ENCODE measurements around the gene SLC6A7.

The SLC6A7 gene

DNA sequence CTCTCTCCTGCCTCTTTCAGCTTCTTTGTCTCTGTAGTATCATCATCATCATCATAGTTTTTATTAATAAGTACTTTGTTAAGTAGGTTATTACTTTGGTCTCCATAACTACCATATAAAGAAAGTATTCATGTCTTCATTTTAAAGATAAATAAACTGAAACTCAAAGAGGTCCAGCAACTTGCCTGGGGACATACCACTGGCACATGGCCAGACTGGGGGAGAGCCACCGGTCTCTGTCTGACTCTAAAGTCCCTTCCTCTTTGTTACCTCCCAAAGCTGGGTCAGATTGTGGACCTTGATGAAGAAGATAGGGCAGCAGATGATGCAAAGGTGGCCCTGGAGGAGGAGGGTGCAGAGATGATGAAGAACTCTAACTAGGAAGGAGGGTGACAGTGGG lies 14.8 kb upstream of the SLC6A7 start:
- no peak for DNase-seq

DNA sequence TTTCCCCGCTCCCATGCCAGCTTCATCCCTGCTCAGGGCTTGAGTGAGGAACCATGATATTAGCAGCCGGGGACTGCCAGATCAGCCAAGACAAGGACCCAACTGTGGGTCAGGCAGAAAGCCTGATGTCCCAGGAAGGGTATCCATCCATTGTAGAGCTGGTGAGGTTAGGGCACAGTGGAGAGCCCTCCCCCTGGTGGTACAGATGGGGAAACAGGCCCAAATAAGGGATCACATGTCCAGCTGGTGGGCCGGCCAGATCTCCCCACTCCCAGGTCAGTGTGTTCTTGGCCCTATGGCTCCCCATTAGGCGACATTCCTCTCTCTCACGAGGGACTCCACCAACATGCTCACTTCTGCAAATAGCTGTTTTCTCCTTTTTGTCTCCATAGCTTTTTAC lies 14.3 kb upstream of the SLC6A7 start:
- DNase-seq, result no peak

- no peak for DNase-seq
Measured at GRCh38 chr5:150176745-150177477, 13.0 kb upstream of the SLC6A7 start.

DNA sequence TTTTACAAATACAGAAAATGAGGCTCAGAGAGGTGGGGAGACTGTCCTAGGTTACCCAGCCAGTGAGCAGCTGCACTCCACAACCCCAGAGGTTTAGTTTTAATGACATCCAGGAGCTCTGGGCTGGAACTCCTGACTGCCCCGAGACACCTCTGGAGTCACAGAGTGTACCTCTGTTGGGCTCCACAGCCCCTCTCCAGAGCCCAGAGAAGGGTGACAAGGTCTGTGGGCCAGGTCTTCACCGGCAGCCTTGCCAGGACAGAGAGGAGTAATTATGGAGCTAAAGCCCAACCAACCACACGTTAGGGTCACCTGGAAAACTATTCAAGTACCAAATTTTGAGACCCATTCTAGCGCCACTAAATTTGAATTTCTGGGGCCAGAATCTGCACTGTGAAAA lies 12.1 kb upstream of the SLC6A7 start:
- DNase-seq, result no peak

GRCh38 chr5:150178262-150178661 lies 11.6 kb upstream of the SLC6A7 start:
- DNase-seq, result no peak

DNA sequence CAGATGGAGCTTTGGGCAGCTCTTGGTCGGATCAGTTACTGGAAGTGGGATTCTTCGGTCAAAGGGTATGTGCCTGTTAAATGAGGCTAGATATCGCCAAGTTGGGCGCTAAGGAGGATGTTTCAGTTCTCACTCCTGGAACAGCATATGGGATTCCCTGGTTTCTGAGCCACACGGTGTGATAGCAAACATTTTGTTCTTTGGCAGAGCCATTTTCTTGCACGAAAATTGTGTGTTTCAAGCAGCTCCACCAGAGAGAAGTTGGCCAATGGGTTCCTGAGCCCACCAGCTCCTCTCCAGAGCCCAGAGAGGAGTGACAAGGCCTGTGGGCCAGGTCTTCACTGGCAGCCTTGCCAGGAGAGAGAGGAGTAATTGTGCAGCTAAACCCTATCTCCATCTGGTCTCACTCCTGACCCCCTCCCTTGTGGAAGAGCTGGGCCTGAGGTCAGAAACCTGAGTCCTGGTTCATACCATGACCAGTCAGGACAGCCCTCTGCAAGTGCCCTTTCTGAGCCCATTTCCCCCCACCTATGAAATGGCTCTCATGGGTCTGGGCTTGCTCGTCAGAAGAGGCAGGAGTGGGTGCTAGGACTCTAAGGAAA lies 10.7 kb upstream of the SLC6A7 start:
- no peak for DNase-seq

DNA sequence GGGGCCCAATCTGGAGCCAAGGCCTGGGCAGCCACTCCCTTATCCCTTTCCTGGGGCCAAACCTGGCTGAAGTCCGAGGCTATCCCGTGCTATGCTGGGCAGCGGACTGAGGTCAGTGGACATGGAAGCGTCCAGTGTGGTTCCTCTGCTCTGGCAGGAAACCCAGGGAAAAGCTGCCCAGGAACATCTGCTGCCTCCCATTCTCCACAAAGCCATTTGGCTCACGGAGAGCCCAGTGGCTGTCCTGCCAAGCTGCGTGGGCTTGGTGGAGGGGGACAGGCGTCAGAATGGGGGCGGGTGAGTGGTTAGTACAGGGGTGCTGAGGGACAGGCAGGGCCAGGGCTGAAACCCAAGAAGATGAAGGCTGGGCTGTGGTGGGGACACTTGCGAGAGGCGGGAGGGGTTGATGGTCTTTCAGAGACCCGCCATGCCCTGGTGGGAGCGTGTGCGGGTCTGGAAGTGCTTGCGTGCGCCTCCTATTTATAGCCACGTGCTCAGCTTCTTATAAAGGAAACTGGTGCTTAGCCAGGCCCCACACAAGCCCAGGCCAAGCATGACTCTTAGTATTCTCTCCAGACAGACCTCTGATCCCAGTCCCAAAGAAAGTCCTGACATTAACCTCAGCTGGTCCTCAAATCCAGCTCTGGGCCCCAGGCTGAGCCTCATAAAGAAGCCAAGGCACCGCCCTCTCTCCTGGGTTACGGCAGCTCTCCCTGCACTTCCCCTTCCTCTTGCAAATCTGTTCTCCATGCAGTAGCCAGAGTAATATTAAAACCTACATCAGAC lies 9.4 kb upstream of the SLC6A7 start:
- no peak for DNase-seq

DNA sequence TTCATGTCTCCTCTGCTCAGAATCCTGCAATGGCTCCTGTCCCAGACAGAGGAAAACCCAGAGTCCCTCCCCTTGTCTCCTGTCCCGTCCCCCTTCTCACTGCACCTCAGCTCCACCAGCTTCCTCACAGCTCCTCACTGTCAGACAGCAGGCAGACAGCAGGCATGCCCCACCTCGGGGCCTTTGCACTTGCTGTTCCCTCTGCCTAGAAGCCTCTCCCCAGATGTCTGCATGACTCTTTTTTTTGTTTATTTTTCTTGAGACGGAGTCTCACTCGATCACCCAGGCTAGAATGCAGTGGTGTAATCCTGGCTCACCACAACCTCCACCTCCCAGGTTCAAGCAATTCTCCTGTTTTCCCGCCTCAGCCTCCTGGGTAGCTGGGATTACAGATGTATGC lies 8.8 kb upstream of the SLC6A7 start:
- no peak for DNase-seq

DNA sequence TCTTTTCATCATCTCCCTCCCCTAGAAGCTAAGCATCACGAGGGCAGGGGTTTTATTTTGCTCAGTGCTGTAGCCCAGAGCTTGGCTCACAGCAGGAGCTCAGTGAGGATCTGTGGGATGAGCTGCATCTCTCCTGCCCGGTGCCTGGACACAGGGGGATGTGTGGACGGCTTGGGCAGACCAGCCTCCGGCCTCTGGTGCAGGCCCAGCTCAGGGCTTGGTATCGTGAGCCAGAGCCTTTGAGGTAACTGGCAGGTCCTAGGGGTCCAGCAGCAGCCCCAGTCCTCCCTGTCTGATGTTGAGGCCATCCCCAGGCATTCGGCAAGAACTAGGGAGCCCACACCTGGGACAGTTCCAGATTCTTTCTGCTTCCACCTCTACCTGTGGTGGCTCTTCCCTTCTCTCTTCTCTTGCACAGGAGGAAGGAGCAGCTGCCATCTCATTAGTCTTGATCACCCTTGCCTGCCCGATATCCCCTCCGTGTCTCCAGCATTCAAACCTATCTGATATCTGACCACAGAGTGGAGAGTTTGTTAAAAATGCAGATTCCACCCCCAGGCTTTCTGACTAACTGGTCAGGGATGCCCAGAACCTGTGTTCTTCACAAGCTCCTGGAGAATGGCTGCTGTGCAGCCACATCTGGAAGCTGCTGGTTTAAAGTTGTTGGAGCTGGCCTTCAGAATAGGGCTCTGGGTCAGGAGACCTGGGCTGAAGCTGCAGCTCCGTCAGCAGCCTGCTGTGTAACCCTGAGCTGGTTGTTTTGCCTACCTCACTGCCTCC lies 7.9 kb upstream of the SLC6A7 start:
- no peak for DNase-seq

- no peak for DNase-seq
Measured at GRCh38 chr5:150182774-150183173, 7.1 kb upstream of the SLC6A7 start.

DNA sequence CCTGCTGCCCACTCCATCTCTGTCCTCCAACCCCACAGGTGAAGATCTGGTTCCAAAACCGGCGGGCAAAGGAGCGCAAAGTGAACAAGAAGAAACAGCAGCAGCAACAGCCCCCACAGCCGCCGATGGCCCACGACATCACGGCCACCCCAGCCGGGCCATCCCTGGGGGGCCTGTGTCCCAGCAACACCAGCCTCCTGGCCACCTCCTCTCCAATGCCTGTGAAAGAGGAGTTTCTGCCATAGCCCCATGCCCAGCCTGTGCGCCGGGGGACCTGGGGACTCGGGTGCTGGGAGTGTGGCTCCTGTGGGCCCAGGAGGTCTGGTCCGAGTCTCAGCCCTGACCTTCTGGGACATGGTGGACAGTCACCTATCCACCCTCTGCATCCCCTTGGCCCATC lies 6.4 kb upstream of the SLC6A7 start:
- DNase-seq, result no peak

- no peak for DNase-seq
Measured at GRCh38 chr5:150184006-150184405, 5.9 kb upstream of the SLC6A7 start.

DNA sequence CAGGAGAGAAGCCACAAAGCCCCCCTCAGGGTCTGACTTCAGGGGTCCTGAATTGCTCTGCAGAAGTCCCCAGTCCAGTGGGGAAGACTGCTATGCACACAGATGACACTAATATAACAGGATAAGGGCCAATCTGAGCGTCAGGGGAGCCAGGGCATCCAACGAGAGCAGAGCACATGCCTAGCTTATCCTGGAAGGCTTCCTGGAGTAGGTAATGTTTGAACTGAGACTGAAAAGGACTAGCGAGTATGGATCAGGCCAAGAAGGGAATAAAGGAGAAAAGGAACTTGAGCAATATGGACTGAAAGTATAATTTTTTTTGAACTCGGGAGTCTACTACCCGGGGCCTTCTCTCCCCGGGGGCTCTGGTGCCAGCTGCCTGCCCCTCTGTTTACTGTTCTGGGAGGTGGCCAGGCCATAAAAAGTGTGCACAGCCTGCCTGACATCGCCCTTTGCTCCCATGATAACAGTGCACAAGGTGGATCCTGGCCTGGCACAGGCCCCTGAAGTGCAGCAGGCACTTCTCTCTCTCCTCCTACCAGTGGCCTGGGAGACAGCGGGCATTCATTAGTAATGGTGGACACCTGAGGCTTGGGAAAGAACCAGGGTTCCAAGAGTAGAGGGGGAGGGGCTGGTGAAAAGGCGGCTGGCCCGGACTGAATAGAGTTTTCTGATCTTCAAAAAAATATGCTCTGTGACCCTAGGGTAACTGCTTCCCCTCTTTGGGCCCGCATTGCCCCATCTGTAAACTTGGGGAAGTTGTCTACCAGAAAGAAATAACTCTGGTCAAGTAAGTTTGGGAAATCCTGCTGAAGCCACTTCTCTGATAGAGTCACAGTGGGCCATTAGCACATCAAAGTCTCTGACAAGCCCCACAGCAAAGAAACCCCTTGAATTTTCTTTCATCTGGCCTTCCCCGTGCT lies 4.6 kb upstream of the SLC6A7 start:
- no peak for DNase-seq

GRCh38 chr5:150186137-150186536 lies 3.7 kb upstream of the SLC6A7 start:
- no peak for DNase-seq

DNA sequence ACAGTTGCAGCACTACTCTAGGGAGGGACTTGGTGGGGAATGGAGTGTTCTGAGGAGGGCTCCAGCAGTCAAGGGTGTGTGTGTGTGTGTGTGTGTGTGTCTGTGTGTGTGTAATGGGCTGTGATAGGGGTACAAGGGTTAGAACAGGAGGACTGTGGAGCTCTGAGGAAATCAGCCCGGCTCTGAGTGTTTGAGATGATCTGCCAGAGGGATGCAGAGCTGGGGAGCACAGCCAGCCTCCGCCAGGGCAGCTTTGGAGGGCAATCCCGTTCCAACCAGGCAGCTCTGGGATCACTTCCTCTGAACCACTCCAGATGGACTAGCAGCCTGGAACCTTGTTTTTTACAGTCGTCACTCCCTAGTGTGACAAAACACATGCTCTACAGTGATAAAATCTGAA lies 3.0 kb upstream of the SLC6A7 start:
- DNase-seq, result no peak

DNA sequence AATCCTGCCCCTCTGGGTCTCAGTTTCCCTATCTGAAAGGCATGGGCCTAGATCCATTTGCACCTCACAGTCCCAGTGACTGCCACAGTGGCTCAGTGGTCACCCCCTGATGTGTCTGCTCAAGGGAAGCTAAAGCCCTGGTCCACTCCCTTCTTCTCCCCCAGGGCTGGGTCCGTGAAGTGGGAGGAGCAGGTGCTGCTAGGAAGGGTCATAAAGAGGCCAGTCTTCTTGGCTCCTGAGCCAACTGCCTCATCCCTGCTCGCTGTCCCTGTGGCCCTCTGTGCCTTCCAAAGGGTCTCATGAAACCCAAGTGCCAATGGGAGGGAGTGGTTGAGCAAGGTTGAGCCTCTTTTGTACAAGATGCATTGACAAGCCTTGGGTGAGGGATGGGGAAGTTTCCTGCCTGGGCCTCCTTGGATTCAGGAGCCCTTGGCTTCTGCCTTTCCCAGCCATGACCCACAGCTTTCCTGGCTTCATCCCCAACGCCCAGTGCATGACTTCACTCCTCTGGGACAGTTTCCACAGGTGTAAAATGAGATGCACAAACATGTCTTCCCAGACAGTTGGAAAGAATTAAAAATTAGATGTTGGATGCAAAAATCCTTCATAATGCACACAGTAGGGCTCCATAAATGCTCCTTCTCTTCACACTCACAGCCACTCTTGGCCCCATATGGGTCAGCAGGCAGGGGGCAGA lies 1.6 kb upstream of the SLC6A7 start:
- DNase-seq, result no peak

DNA sequence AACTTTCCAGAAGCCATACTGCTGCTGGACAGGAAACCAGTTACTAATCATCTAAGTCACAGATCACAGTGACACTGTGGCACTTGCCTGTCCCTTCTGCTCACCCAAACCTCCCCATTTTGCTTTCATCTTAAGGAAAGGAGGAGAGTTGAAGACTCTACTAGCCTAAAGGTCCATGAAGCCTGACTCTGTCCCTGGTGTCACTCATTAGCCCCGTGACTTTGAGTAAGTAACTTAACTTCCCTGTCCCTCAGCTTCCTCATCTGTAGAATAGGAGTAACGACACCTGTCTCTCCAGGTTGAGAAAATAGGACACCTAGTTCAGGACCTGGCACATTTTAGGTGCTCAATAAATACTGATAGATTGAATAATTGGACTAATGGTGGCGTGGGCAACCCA lies 536 bp upstream of the SLC6A7 start:
- DNase-seq, result no peak

- DNase-seq, result no peak
Measured at GRCh38 chr5:150190503-150190979, 679 bp downstream of the SLC6A7 start.

DNA sequence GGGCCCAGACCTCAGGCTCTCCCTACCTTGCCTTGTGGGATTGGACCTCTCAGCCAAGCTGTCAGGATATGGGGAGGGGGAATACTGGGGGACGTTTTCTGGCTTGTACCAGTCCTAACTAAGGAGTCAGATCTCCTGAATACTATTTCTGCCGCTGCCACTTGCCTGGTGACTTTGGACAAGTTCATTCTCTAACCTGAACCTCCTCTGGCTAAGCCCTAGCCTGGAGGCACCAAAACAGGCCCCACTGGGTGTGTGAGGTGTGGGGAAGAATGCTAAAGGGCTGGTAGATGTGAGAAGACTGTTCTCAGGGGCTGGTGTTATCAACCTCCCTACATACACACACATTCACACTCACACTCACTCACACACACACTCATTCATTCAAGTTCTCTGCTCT lies 1.1 kb downstream of the SLC6A7 start:
- DNase-seq, result no peak

GRCh38 chr5:150192462-150192861 lies 2.6 kb downstream of the SLC6A7 start:
- DNase-seq, result no peak

DNA sequence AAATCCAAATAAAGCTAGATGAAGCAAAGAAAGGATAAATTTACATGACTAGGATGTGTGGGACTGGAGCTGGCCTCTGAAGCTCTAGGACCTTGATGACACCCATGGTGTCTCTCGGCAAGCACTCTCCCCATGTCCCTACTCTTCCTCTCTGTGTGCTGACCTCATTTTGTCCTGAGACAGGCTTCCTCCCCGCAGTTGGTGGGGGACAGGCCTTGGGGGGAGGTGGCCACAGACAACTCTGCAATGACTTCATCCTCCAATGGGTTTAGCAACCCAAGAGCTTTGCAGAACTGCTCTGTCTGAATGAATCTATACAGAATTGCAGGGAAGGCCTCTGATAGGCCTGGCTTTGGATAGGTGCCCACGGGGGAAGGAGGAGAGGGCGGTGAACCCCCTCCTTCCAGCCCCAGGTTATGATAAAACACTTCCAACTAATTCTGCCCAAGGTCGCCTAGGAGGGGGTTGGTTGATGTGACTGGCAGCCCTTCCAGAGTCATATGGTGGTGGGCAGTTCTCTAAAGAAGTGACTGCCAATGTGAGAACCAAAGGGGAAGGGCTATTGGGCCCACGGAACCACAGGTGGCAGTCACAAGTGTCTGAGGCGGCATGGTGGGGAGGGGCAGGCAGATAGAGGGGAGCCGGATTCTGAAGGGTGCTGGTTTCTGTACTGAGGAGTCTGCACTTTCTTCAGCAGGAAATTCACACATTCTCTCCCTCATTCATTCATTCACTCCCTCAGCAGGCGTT lies 6.0 kb downstream of the SLC6A7 start:
- DNase-seq, result no peak

Data from stimulated activated CD4-positive, alpha-beta T cell treated with anti-CD3 and anti-CD28 coated beads, Interleukin-15, amount 100 ng/mL, for 24 hours (primary cell).